ENCODE results near the gene WDFY4. TPM values are rescaled to one million over a fixed set of nuclear protein-coding genes. Genes with fewer than 3 reads are reported as not detected.

Gene WDFY4
- total RNA-seq, 1 experiment from 2014 or later = 0.22 TPM

DNA sequence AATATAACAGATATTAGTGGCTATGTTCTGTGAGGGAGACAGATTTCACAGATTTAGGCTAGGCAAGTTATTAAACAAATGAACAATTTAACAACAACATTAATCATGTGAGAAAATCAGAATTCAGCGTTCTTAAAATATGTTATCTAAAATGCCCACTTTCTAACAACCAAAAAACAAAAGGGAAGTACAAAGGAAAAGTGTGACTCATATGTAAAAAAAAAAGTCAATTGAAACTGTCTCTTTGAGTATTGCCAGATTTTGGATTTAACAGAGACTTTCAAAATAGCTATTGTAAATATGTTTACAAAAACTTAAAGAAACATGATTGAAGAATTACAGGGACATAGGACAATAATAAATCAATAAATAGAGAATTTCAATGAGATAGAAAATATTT is 45.0 kb upstream of the WDFY4 start:
- Histone ChIP-seq H3K4me1 (ENCODE audit: control insufficient read depth in 1 of 2, insufficient read depth in 2 of 2, low read length in 2 of 2) (no peaks in the 10 kb centered on the region), H2AFZ (ENCODE audit: low read depth, low read length, poor library complexity, severe bottlenecking) (no peak overlapping the region), H3K4me3 (replicated peaks in 1 of 2; ENCODE audit: low read depth in 1 of 2, low read length in 2 of 2) (no peak overlapping the region), H3K79me2 (ENCODE audit: insufficient read depth, low read length) (no peaks in the 10 kb centered on the region), H3K9me2 (ENCODE audit: insufficient read depth) (no peaks in the 10 kb centered on the region), H3K9me3 (ENCODE audit: control insufficient read depth in 1 of 2, insufficient read depth in 1 of 2, low read depth in 1 of 2, low read length in 2 of 2) (0 out of 4 replicates have a peak, but pooled peaks cover 0 to 6% of the 10 kb centered on the region in 2 experiments), H3K4me2 (ENCODE audit: low read length) (no peak overlapping the region), H3K9ac (ENCODE audit: low read length) (no peak overlapping the region), H3K27me3 (ENCODE audit: insufficient read depth, low read length) (no peaks in the 10 kb centered on the region), H4K20me1 (ENCODE audit: insufficient read depth) (no peaks in the 10 kb centered on the region), H3K36me3 (ENCODE audit: control insufficient read depth in 1 of 2, insufficient read depth in 2 of 2, low read length in 2 of 2) (no peaks in the 10 kb centered on the region), H3K27ac (ENCODE audit: low read depth, low read length) (no peak overlapping the region)
- TF ChIP-seq SP1 (IDR thresholded peaks at IDR 0.05; ENCODE audit: low read depth) = no peak
- no peak for TF ChIP-seq ZNF274 (IDR thresholded peaks at IDR 0.05; ENCODE audit: low read depth, low read length)
- no peak for TF ChIP-seq YY1 (IDR thresholded peaks at IDR 0.05; ENCODE audit: extremely low read depth, insufficient replicate concordance, low read depth, low read length)
- TF ChIP-seq CBX3 (IDR thresholded peaks at IDR 0.05; ENCODE audit: low read depth) = no peak
- no peak for TF ChIP-seq EZH2phosphoT487 (IDR thresholded peaks at IDR 0.05; ENCODE audit: borderline replicate concordance)
- no peak for TF ChIP-seq CTCF (IDR thresholded peaks at IDR 0.05 in 2 of 3, conservative IDR thresholded peaks at IDR 0.05 in 1 of 3; ENCODE audit: borderline replicate concordance in 1 of 3, insufficient read depth in 1 of 3, low read depth in 2 of 3, low read length in 2 of 3)
- TF ChIP-seq, protein P1, sequence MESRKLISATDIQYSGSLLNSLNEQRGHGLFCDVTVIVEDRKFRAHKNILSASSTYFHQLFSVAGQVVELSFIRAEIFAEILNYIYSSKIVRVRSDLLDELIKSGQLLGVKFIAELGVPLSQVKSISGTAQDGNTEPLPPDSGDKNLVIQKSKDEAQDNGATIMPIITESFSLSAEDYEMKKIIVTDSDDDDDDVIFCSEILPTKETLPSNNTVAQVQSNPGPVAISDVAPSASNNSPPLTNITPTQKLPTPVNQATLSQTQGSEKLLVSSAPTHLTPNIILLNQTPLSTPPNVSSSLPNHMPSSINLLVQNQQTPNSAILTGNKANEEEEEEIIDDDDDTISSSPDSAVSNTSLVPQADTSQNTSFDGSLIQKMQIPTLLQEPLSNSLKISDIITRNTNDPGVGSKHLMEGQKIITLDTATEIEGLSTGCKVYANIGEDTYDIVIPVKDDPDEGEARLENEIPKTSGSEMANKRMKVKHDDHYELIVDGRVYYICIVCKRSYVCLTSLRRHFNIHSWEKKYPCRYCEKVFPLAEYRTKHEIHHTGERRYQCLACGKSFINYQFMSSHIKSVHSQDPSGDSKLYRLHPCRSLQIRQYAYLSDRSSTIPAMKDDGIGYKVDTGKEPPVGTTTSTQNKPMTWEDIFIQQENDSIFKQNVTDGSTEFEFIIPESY (IDR thresholded peaks at IDR 0.05; ENCODE audit: extremely low read depth, insufficient replicate concordance, low read length) = no peak
- TF ChIP-seq RAD21 (IDR thresholded peaks at IDR 0.05; ENCODE audit: low read depth) = no peak
- no peak for TF ChIP-seq FOSL1 (IDR thresholded peaks at IDR 0.05; ENCODE audit: low read depth)
- no peak for TF ChIP-seq SRF (IDR thresholded peaks at IDR 0.05; ENCODE audit: low read depth)
- no peak for TF ChIP-seq ZFX (IDR thresholded peaks at IDR 0.05)
- no peak for TF ChIP-seq EGR1 (IDR thresholded peaks at IDR 0.05; ENCODE audit: low read depth)
- DNase-seq (ENCODE audit: low read depth, low spot score) (no peak), ATAC-seq (no peak)
- intact Hi-C loops (cut with micrococcal nuclease) = no loop called here
- no TSS peak for BruUV-seq (replicated peaks)
- CTCF ChIA-PET = interaction anchor here (1.9 kb wide), 1 partner anchor 17 kb away, joined by 8 read pairs; no protein-coding TSS in a partner anchor
- POLR2A ChIA-PET = no interaction called here
- RAD21 ChIA-PET (ENCODE audit: low non-redundant PET in 1 of 2, low total read pairs in 2 of 2, uncharacterized antibody in 2 of 2, unreplicated experiment in 2 of 2) = no interaction called here
